ENCODE data around the gene RTTN. TPM values are rescaled to one million over a fixed set of nuclear protein-coding genes. Genes with fewer than 3 reads are reported as not detected.

RTTN gene
- total RNA-seq, 1 donor from 2014 or later, result 16.2 TPM

GRCh38 chr18:70075906-70076305, 129.6 kb downstream of the RTTN start:
- DNase-seq (ENCODE audit: low read depth), result no peak

GRCh38 chr18:70074116-70074515, 131.4 kb downstream of the RTTN start:
- no peak for DNase-seq (ENCODE audit: low read depth)

- no peak for DNase-seq (ENCODE audit: low read depth)
Observed at GRCh38 chr18:70073432-70073831, 132.1 kb downstream of the RTTN start.

- peak; percentile 28 for DNase-seq (ENCODE audit: low read depth)
Observed at GRCh38 chr18:70072678-70073077, 132.8 kb downstream of the RTTN start.

- DNase-seq (ENCODE audit: low read depth), result no peak
Observed at GRCh38 chr18:70069965-70070364, 135.5 kb downstream of the RTTN start.

- DNase-seq (ENCODE audit: low read depth), result no peak
Observed at GRCh38 chr18:70069382-70069781, 136.1 kb downstream of the RTTN start.

- no peak for DNase-seq (ENCODE audit: low read depth)
Observed at GRCh38 chr18:70068981-70069380, 136.5 kb downstream of the RTTN start.

- DNase-seq (ENCODE audit: low read depth), result no peak
Observed at GRCh38 chr18:70059684-70060083, 145.8 kb downstream of the RTTN start.

GRCh38 chr18:70058916-70059315, 146.6 kb downstream of the RTTN start:
- DNase-seq (ENCODE audit: low read depth), result no peak

- peak; percentile 38 for DNase-seq (ENCODE audit: low read depth)
Observed at GRCh38 chr18:70047931-70048603, 157.4 kb downstream of the RTTN start.

- no peak for DNase-seq (ENCODE audit: low read depth)
Observed at GRCh38 chr18:70046796-70047195, 158.7 kb downstream of the RTTN start.

- peak; percentile 17 for DNase-seq (ENCODE audit: low read depth)
Observed at GRCh38 chr18:70046207-70046606, 159.3 kb downstream of the RTTN start.

GRCh38 chr18:70044632-70045031, 160.9 kb downstream of the RTTN start:
- DNase-seq (ENCODE audit: low read depth), result peak; percentile 65

- peak; percentile 47 for DNase-seq (ENCODE audit: low read depth)
Observed at GRCh38 chr18:70041459-70042050, 163.9 kb downstream of the RTTN start.

- no peak for DNase-seq (ENCODE audit: low read depth)
Observed at GRCh38 chr18:70039186-70039585, 166.3 kb downstream of the RTTN start.

GRCh38 chr18:70037431-70038061, 167.9 kb downstream of the RTTN start:
- DNase-seq (ENCODE audit: low read depth), result peak; percentile 34

GRCh38 chr18:70036771-70037347, 168.6 kb downstream of the RTTN start:
- DNase-seq (ENCODE audit: low read depth), result no peak

GRCh38 chr18:70036168-70036567, 169.3 kb downstream of the RTTN start:
- DNase-seq (ENCODE audit: low read depth), result no peak

GRCh38 chr18:70031221-70031620, 174.3 kb downstream of the RTTN start:
- no peak for DNase-seq (ENCODE audit: low read depth)

- no peak for DNase-seq (ENCODE audit: low read depth)
Observed at GRCh38 chr18:70030728-70031127, 174.8 kb downstream of the RTTN start.

GRCh38 chr18:70029163-70029562, 176.3 kb downstream of the RTTN start:
- DNase-seq (ENCODE audit: low read depth), result no peak

- DNase-seq (ENCODE audit: low read depth), result no peak
Observed at GRCh38 chr18:70028734-70029133, 176.8 kb downstream of the RTTN start.

All from myocyte (in vitro differentiated cells).